ENCODE results near the gene LDB1.

- no peak for TF ChIP-seq CAMTA2 (CRISPR knock-in tag; IDR thresholded peaks at IDR 0.05; ENCODE audit: borderline replicate concordance)
- no peak for TF ChIP-seq POLR2AphosphoS5 (IDR thresholded peaks at IDR 0.05; ENCODE audit: low read depth, low read length)
- TF ChIP-seq TP53 (CRISPR knock-in tag; conservative IDR thresholded peaks at IDR 0.05): no peak
- no peak for TF ChIP-seq MXI1 (IDR thresholded peaks at IDR 0.05; ENCODE audit: borderline replicate concordance, low read depth, low read length)
- TF ChIP-seq ELF1 (CRISPR knock-in tag; IDR thresholded peaks at IDR 0.05): no peak
- TF ChIP-seq, protein P1, sequence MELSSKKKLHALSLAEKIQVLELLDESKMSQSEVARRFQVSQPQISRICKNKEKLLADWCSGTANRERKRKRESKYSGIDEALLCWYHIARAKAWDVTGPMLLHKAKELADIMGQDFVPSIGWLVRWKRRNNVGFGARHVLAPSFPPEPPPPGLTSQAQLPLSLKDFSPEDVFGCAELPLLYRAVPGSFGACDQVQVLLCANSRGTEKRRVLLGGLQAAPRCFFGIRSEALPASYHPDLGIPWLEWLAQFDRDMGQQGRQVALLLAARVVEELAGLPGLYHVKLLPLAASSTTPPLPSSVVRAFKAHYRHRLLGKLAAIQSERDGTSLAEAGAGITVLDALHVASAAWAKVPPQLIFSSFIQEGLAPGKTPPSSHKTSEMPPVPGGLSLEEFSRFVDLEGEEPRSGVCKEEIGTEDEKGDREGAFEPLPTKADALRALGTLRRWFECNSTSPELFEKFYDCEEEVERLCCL (CRISPR knock-in tag; IDR thresholded peaks at IDR 0.05; ENCODE audit: borderline replicate concordance): no peak
- no peak for TF ChIP-seq ZFYVE20 (CRISPR knock-in tag; IDR thresholded peaks at IDR 0.05; ENCODE audit: borderline replicate concordance, low read depth)
These were observed 28.1 kb upstream of the LDB1 start for GRCh38 chr10:102148275-102148674.
